ENCODE results near the gene THSD1.

GRCh38 chr13:52399046-52399445 lies 6.9 kb downstream of the THSD1 start:
- no peak for TF ChIP-seq POLR2A (IDR thresholded peaks at IDR 0.05; ENCODE audit: low read depth, low read length)
- no peak for TF ChIP-seq POLR2AphosphoS5 (IDR thresholded peaks at IDR 0.05; ENCODE audit: low read depth, low read length)
